Testis (tissue), 2 donors: ENCODE results near the gene GRM5.

ENCODE experiments used
- POLR2A ChIP-seq: fragments of 450-650 bp; IDR thresholded peaks from one replicate; pipeline ENCODE4 v1.6.1; 2017; ENCODE audit warnings: antibody characterized with exemption, mild to moderate bottlenecking, moderate library complexity
- TF ChIP-seq, protein P1 (sequence below), 3 experiments: fragments of 450-650 bp in 2 of 3; fragments of 200-600 bp in 1 of 3; sonication (generic) in 1 of 3; IDR thresholded peaks; one replicate each; pipeline ENCODE4 v1.5.1; 2016 to 2019; ENCODE audit warnings: antibody characterized with exemption in 3 of 3, mild to moderate bottlenecking in 2 of 3, moderate library complexity in 1 of 3

DNA sequence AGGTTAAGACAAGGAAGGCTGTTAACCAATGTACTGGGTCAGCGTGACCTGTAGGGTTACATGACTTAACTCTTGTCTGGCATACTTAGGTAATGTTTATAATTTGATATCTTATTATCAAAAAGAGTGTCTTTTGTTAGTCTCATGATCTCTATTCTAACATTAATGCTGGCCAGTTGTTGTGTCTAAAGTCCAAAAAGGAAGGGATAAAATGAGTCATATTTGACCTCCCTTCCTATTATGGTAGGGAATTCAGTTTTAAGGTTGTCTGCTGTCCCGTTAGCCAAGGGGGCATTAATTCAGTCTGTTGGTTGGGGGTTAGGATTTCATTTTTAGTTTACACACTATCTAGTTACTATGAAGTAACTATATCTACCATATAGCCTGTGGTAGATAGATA lies 364.0 kb downstream of the GRM5 start:
- TF ChIP-seq, protein P1, sequence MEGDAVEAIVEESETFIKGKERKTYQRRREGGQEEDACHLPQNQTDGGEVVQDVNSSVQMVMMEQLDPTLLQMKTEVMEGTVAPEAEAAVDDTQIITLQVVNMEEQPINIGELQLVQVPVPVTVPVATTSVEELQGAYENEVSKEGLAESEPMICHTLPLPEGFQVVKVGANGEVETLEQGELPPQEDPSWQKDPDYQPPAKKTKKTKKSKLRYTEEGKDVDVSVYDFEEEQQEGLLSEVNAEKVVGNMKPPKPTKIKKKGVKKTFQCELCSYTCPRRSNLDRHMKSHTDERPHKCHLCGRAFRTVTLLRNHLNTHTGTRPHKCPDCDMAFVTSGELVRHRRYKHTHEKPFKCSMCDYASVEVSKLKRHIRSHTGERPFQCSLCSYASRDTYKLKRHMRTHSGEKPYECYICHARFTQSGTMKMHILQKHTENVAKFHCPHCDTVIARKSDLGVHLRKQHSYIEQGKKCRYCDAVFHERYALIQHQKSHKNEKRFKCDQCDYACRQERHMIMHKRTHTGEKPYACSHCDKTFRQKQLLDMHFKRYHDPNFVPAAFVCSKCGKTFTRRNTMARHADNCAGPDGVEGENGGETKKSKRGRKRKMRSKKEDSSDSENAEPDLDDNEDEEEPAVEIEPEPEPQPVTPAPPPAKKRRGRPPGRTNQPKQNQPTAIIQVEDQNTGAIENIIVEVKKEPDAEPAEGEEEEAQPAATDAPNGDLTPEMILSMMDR (IDR thresholded peaks at IDR 0.05) = no peak
- no peak for TF ChIP-seq POLR2A
